Chondrocyte (in vitro differentiated cells): ENCODE measurements around the gene DNMT3A. TPM values are rescaled to one million over a fixed set of nuclear protein-coding genes. Genes with fewer than 3 reads are reported as not detected.

Experiments
- DNase-seq: peaks from one replicate; pipeline ENCODE4 v3.0.0; 2021; ENCODE audit warnings: mixed read lengths, low spot score
- H3K27ac Mint-ChIP-seq: one replicate; pipeline ENCODE4 v1.8.0; 2021; ENCODE audit warnings: mild to moderate bottlenecking, moderate library complexity, mixed read lengths; ENCODE audit not compliant: unreplicated experiment
- H3K27me3 Mint-ChIP-seq: 2 replicates; pipeline ENCODE4 v1.8.0; 2021; ENCODE audit warnings: low read depth, mixed read lengths
- H3K36me3 Mint-ChIP-seq: 2 replicates; pipeline ENCODE4 v1.8.0; 2021; ENCODE audit warnings: low read depth, mixed read lengths
- H3K4me1 Mint-ChIP-seq: 2 replicates; pipeline ENCODE4 v1.8.0; 2021; ENCODE audit warnings: low read depth, mild to moderate bottlenecking, mixed read lengths
- H3K4me3 Mint-ChIP-seq: one replicate; pipeline ENCODE4 v1.8.0; 2021; ENCODE audit warnings: mild to moderate bottlenecking, moderate library complexity, mixed read lengths; ENCODE audit not compliant: unreplicated experiment
- H3K9me3 Mint-ChIP-seq: 2 replicates; pipeline ENCODE4 v1.8.0; 2021; ENCODE audit warnings: low read depth, mixed read lengths
- CTCF ChIP-seq: fragments of 200-600 bp; sonication (generic); IDR thresholded peaks from 2 replicates; pipeline ENCODE4 v1.5.0; 2021; ENCODE audit warnings: antibody characterized with exemption, mild to moderate bottlenecking, moderate library complexity
- total RNA-seq: library from RNA; stranded (reverse); gene quantifications from 3 replicates; pipeline ENCODE4 v1.2.1, GENCODE V29; 2021

The DNMT3A gene
- total RNA-seq, 1 donor from 2014 or later, result 43.9 TPM

DNA sequence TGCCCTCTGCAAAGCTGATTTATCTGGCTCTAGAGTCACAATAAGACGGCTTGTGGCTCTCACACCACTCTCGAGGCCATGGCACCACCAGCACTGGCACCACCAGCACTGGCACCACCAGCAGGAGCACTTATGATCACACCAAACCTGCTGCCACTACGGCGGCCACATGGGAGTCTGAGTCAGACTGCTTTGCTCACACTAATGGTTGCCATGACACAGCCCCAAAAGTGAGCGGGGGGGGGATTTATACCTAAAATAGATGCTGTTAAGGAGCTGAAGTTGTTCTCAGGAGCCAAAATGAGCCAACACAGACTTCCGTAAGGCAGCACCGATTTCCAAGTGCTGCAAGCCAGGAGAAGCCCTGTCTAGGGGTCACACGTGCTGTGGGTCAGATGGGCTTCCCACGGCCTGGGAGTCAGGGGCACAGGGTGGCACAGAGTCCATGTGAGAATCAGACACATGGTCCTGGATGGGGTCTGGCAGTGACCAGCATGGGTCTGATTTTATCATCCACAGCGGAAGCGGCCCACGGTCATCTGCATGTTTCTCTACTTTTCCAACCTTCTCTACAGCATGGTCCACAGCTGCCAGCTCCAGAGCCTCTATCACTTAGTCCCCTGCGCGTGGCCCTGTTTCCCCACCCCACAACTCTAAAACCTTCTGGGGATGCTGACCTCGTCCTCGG, 16.7 kb downstream of the DNMT3A start:
- no peaks in the 10 kb centered on the region for H3K27me3 Mint-ChIP-seq
- H3K27ac Mint-ChIP-seq, result no peak overlapping the region
- peaks cover 17% of the 10 kb centered on the region for H3K36me3 Mint-ChIP-seq
- H3K9me3 Mint-ChIP-seq, result peaks cover 11% of the 10 kb centered on the region
- H3K4me1 Mint-ChIP-seq, result peaks cover 15% of the 10 kb centered on the region
- no peak overlapping the region for H3K4me3 Mint-ChIP-seq
- no peak for DNase-seq
- no peak for TF ChIP-seq CTCF

- Mint-ChIP-seq H3K4me1 (peaks cover 15% of the 10 kb centered on the region), H3K36me3 (peaks cover 17% of the 10 kb centered on the region), H3K4me3 (no peak overlapping the region), H3K27me3 (no peaks in the 10 kb centered on the region), H3K27ac (no peak overlapping the region), H3K9me3 (peaks cover 11% of the 10 kb centered on the region)
- no peak for TF ChIP-seq CTCF
- DNase-seq, result no peak
These were observed 17.5 kb downstream of the DNMT3A start for GRCh38 chr2:25324251-25324650.

- Mint-ChIP-seq H3K9me3 (peaks cover 11% of the 10 kb centered on the region), H3K36me3 (peaks cover 17% of the 10 kb centered on the region), H3K4me1 (peaks cover 15% of the 10 kb centered on the region), H3K27ac (no peak overlapping the region), H3K27me3 (no peaks in the 10 kb centered on the region), H3K4me3 (no peak overlapping the region)
- DNase-seq, result no peak
- TF ChIP-seq CTCF, result no peak
These were observed 18.0 kb downstream of the DNMT3A start for GRCh38 chr2:25323610-25324189.

DNA sequence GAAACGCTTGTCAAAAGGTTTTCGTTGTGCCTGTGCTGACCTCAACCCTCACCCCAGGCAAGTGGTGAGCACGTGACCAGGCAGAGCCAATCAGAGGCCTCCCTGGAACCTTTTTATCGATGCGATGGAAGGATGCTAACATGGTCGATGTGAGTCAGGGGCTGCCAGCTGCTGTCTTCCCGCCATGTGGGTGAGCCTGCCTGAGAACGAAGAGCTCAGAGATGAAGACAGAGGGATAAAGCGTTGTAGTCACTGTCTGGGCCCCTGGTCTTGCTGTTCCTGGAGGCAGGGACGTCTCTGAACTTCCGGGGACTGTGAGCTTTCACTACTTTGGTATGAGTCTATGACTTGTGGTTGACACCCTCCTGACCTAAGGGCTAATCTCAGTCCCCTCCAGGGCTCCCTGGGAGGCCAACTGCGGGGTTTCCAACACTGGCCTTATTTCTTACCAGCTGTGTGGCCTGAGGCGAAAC, 18.6 kb downstream of the DNMT3A start:
- H3K27ac Mint-ChIP-seq, result no peak overlapping the region
- no peak overlapping the region for H3K4me3 Mint-ChIP-seq
- TF ChIP-seq CTCF, result no peak
- H3K9me3 Mint-ChIP-seq, result peaks cover 11% of the 10 kb centered on the region
- H3K36me3 Mint-ChIP-seq, result peaks cover 17% of the 10 kb centered on the region
- peaks cover 15% of the 10 kb centered on the region for H3K4me1 Mint-ChIP-seq
- H3K27me3 Mint-ChIP-seq, result no peaks in the 10 kb centered on the region
- no peak for DNase-seq

DNA sequence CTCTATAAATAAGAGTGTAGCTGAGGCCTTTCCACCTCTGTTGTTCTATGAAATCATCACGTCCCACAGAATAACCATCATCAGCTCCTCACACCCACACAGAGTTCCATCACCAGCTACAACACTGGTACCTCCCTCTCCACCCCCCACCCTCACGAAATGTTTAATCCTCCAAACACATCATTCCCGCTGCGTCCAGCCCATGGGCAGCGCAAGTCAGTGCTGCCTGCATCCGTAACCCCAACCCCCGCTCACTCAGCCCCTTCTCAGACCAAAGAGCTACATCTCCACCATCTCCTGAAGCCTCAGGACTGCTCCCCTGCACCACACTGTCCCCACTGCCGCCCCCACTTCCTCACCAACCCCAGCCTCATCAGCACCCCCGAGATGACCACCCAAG, 19.4 kb downstream of the DNMT3A start:
- peaks cover 15% of the 10 kb centered on the region for H3K4me1 Mint-ChIP-seq
- TF ChIP-seq CTCF, result no peak
- peaks cover 11% of the 10 kb centered on the region for H3K9me3 Mint-ChIP-seq
- no peak overlapping the region for H3K27ac Mint-ChIP-seq
- H3K4me3 Mint-ChIP-seq, result no peak overlapping the region
- no peak for DNase-seq
- no peaks in the 10 kb centered on the region for H3K27me3 Mint-ChIP-seq
- peaks cover 12% of the 10 kb centered on the region for H3K36me3 Mint-ChIP-seq
